HCT116 (cell line): ENCODE results near the gene MACROD1. TPM values are rescaled to one million over a fixed set of nuclear protein-coding genes. Genes with fewer than 3 reads are reported as not detected.

Experiments used
- ATAC-seq: fragments of 200-7000 bp; cut with Tn5 transposase; 2 replicates; pipeline ENCODE4 v1.9.1; 2020; ENCODE audit warnings: mild to moderate bottlenecking, moderate library complexity
- BruUV-seq: library from RNA; stranded (reverse); fragments of 400-500 nt; replicated peaks from 2 replicates; lab custom pipeline; 2021; lab: Mats Ljungman, UMichigan
- CTCF ChIA-PET: fragments of 300-600 bp; sonication (Branson Sonifier 250); formaldehyde crosslinking; loops from one replicate; lab custom pipeline; 2021; ENCODE audit warnings: antibody characterized with exemption; lab: Charles Lee
- POLR2A ChIA-PET: fragments of 300-600, 350-600 bp; sonication (Branson Sonifier 250); formaldehyde crosslinking; loops from one replicate; lab custom pipeline; 2021; ENCODE audit warnings: antibody characterized with exemption; lab: Charles Lee
- RAD21 ChIA-PET, 2 experiments: fragments of 300-600 bp; sonication (Branson Sonifier 250); formaldehyde crosslinking; loops; one replicate each; lab custom pipeline; 2023; ENCODE audit warnings: low total read pairs in 2 of 2; ENCODE audit not compliant: uncharacterized antibody in 2 of 2, unreplicated experiment in 2 of 2, low non-redundant PET in 1 of 2; lab: Charles Lee
- DNase-seq: peaks from one replicate; pipeline ENCODE4 v3.0.0-alpha.2; 2010; ENCODE audit warnings: low read depth, low spot score
- H2AFZ ChIP-seq: fragments of 200-600 bp; shearing (Covaris generic), sonication (generic); 2 replicates; pipeline ENCODE4 v1.6.1; 2017; ENCODE audit warnings: low read depth, mixed run types, mixed read lengths, antibody characterized with exemption, low read length; ENCODE audit not compliant: poor library complexity, severe bottlenecking
- H3K27ac ChIP-seq: 2 replicates; pipeline ENCODE4 v1.5.1; 2012; ENCODE audit warnings: low read depth, low read length
- H3K27me3 ChIP-seq: fragments of 200-600 bp; sonication (generic); 2 replicates; pipeline ENCODE4 v1.6.1; 2016; ENCODE audit warnings: mixed run types, low read length, mixed read lengths; ENCODE audit not compliant: insufficient read depth
- H3K36me3 ChIP-seq, 2 experiments: fragments of 200-500 bp in 1 of 2; fragments of 200-600 bp in 1 of 2; sonication (Bioruptor generic) in 1 of 2; sonication (generic) in 1 of 2; 2 replicates each; pipeline versions ENCODE4 v1.5.1 to v1.6.1; 2014 to 2016; ENCODE audit warnings: low read length in 2 of 2, inconsistent platforms in 1 of 2, mixed read lengths in 1 of 2, mixed run types in 1 of 2; ENCODE audit not compliant: insufficient read depth in 2 of 2, control insufficient read depth in 1 of 2
- H3K4me1 ChIP-seq, 2 experiments: fragments of 200-600 bp in 1 of 2; sonication (generic) in 1 of 2; 2 replicates each; pipeline versions ENCODE4 v1.5.1 to v1.6.1; 2012 to 2017; ENCODE audit warnings: low read length in 2 of 2, inconsistent platforms in 1 of 2, mild to moderate bottlenecking in 1 of 2, mixed read lengths in 1 of 2, mixed run types in 1 of 2, moderate library complexity in 1 of 2; ENCODE audit not compliant: insufficient read depth in 2 of 2, control insufficient read depth in 1 of 2
- H3K4me2 ChIP-seq: fragments of 200-600 bp; sonication (generic); 2 replicates; pipeline ENCODE4 v1.6.1; 2017; ENCODE audit warnings: mixed run types, low read length, mixed read lengths
- H3K4me3 ChIP-seq, 2 experiments: fragments of 200-600 bp in 1 of 2; sonication (generic) in 1 of 2; replicated peaks in 1 of 2; 2 replicates each; pipeline ENCODE4 v1.5.1; 2011 to 2016; ENCODE audit warnings: low read length in 2 of 2, control low read depth in 1 of 2, low read depth in 1 of 2, mild to moderate bottlenecking in 1 of 2, mixed read lengths in 1 of 2, mixed run types in 1 of 2
- H3K79me2 ChIP-seq: fragments of 200-600 bp; sonication (generic); 2 replicates; pipeline ENCODE4 v1.6.1; 2017; ENCODE audit warnings: mild to moderate bottlenecking, mixed run types, low read length, moderate library complexity, mixed read lengths; ENCODE audit not compliant: insufficient read depth
- H3K9ac ChIP-seq: fragments of 200-600 bp; sonication (generic); 2 replicates; pipeline ENCODE4 v1.6.1; 2016; ENCODE audit warnings: low read length, mixed read lengths
- H3K9me2 ChIP-seq: fragments of 200-600 bp; sonication (generic), shearing (Covaris generic); 2 replicates; pipeline ENCODE4 v1.6.1; 2017; ENCODE audit warnings: mixed run types, mild to moderate bottlenecking, moderate library complexity; ENCODE audit not compliant: insufficient read depth
- H3K9me3 ChIP-seq, 2 experiments: fragments of 200-500 bp in 1 of 2; fragments of 200-600 bp in 1 of 2; sonication (Bioruptor generic) in 1 of 2; sonication (generic) in 1 of 2; 2 replicates each; pipeline ENCODE4 v1.6.1; 2014 to 2017; ENCODE audit warnings: low read length in 2 of 2, mixed read lengths in 2 of 2, inconsistent platforms in 1 of 2, low read depth in 1 of 2, mild to moderate bottlenecking in 1 of 2, mixed run types in 1 of 2, moderate library complexity in 1 of 2; ENCODE audit not compliant: control insufficient read depth in 1 of 2, insufficient read depth in 1 of 2
- H4K20me1 ChIP-seq: fragments of 200-600 bp; sonication (generic), shearing (Covaris generic); 2 replicates; pipeline ENCODE4 v1.6.1; 2017; ENCODE audit warnings: mixed run types, mild to moderate bottlenecking, moderate library complexity; ENCODE audit not compliant: insufficient read depth
- CTCF ChIP-seq, 3 experiments: fragments of 200-600 bp in 1 of 3; sonication (generic) in 1 of 3; IDR thresholded peaks in 2 of 3; conservative IDR thresholded peaks in 1 of 3; 2 replicates each; pipeline ENCODE4 v1.5.1; 2012 to 2017; ENCODE audit warnings: low read depth in 2 of 3, low read length in 2 of 3, antibody characterized with exemption in 1 of 3, borderline replicate concordance in 1 of 3, control low read depth in 1 of 3, mild to moderate bottlenecking in 1 of 3, mixed read lengths in 1 of 3, mixed run types in 1 of 3, moderate library complexity in 1 of 3; ENCODE audit not compliant: insufficient read depth in 1 of 3
- RAD21 ChIP-seq: IDR thresholded peaks from 2 replicates; pipeline ENCODE4 v1.6.1; 2012; ENCODE audit warnings: low read depth, mild to moderate bottlenecking
- REST ChIP-seq: IDR thresholded peaks from 2 replicates; pipeline ENCODE4 v1.6.1; 2012; ENCODE audit warnings: low read depth
- ZNF274 ChIP-seq: fragments of 200-500 bp; sonication (Bioruptor generic); IDR thresholded peaks from 2 replicates; pipeline ENCODE4 v1.6.1; 2014; ENCODE audit warnings: mild to moderate bottlenecking, low read depth, low read length, inconsistent platforms
- intact Hi-C: fragments of 100-400 bp; cut with micrococcal nuclease; formaldehyde crosslinking; loops from 2 replicates; pipeline ENCODE4 v1.10.0; 2022
- total RNA-seq: library from RNA; stranded (reverse); gene quantifications from one replicate; pipeline ENCODE4 v1.2.1, GENCODE V29; 2021; ENCODE audit not compliant: unreplicated experiment

Gene MACROD1
- total RNA-seq, 1 experiment from 2014 or later, result 61.1 TPM

- no peak overlapping the region for H2AFZ ChIP-seq
- ChIA-PET CTCF (no interaction called here), RAD21 (no interaction called here), POLR2A (no interaction called here)
- H3K4me2 ChIP-seq, result no peak overlapping the region
- TF ChIP-seq RAD21 (no peak), CTCF (IDR thresholded peaks at IDR 0.05 in 2 of 3, conservative IDR thresholded peaks at IDR 0.05 in 1 of 3; ENCODE audit: borderline replicate concordance in 1 of 3, insufficient read depth in 1 of 3, low read depth in 2 of 3, low read length in 2 of 3) (0 out of 6 replicates have a peak, but pooled peaks of 1 of the 3 experiments have one; percentile 9), REST (no peak), ZNF274 (no peak)
- H3K36me3 ChIP-seq, result no peaks in the 10 kb centered on the region
- no peaks in the 10 kb centered on the region for H4K20me1 ChIP-seq
- H3K9me2 ChIP-seq, result no peaks in the 10 kb centered on the region
- no peak overlapping the region for H3K27ac ChIP-seq
- H3K4me1 ChIP-seq, result no peaks in the 10 kb centered on the region
- BruUV-seq, result no TSS peak
- intact Hi-C loops, result loop anchor here (10.0 kb wide), 1 partner anchor 50 kb away; no protein-coding TSS in a partner anchor
- no peaks in the 10 kb centered on the region for H3K27me3 ChIP-seq
- H3K79me2 ChIP-seq, result no peaks in the 10 kb centered on the region
- no peak overlapping the region for H3K4me3 ChIP-seq
- H3K9ac ChIP-seq, result no peak overlapping the region
- H3K9me3 ChIP-seq, result no peaks in the 10 kb centered on the region
- ATAC-seq (no peak), DNase-seq (no peak)
Measured at GRCh38 chr11:64055077-64055476, 110.8 kb downstream of the MACROD1 start.
